GM21529 (cell line): ENCODE data around the gene GNAT1.

Experiments
- ATAC-seq: cut with Tn5 transposase; IDR thresholded peaks from one replicate; pipeline ENCODE4 v1.9.1; 2021; ENCODE audit not compliant: unreplicated experiment

GNAT1 gene

GRCh38 chr3:50162034-50162883 lies 29.2 kb upstream of the GNAT1 start:
- ATAC-seq, result no peak

DNA sequence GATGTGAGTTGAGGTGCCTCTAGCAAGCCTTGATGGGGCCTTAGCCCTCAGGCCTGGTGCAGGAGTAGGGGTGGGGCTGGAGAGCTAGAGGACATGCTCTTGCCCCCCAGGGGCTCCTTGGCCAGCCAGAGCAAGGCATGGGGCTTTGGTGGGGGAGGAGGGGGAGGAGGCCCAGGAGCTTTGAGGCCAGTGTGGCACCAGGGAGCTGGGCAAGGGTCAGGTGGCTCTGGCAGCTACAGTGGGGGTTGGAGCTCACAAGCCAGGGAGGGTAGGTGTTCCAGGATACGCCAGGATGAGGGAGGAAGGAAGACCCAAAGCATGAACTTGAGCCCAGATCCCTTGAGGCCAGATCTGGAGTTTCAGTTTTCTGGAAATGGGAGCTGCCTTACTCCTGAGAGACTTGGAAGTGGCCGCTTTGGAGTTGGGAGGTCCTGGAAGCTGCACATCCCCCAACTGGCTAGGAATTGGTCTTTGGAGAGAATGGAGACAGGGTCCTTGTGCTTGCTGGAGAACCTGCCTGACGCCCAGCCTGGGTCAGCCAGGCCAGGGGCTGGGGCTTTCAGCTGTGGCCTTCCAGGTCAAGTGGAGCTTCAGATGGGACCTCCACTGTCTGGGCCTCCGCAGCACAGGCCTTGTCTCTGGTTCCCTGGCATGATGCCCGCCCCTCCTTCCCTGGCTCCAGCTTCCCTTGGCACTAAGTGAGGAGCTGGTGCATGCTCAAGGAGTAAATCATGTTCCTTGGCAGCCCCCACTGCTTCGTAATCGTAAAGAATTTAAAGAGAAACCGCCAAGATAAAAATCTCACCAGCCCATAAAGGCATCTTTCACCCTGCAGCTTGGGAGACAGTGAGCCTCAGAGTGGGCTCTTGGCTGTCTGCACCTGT lies 27.6 kb upstream of the GNAT1 start:
- no peak for ATAC-seq

DNA sequence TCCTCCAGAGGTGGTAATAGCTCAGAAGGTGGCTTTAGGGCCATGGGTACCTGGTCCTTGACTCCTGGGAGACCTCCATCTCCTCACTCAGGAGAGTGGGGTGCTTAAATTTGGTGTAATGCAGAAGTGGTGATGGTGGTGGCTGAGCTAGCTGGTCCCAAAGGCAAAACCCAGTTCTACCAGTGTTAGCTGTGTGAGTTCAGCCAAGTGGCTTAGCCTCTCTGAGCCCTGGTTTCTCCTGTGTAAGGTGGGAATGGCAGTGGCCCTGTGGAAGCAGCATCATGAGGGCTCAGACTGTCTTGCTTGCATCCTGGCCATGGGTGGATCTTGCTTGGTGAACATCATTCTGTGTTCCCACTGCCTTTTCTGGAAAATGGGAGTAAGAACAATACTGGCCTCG lies 26.9 kb upstream of the GNAT1 start:
- no peak for ATAC-seq

DNA sequence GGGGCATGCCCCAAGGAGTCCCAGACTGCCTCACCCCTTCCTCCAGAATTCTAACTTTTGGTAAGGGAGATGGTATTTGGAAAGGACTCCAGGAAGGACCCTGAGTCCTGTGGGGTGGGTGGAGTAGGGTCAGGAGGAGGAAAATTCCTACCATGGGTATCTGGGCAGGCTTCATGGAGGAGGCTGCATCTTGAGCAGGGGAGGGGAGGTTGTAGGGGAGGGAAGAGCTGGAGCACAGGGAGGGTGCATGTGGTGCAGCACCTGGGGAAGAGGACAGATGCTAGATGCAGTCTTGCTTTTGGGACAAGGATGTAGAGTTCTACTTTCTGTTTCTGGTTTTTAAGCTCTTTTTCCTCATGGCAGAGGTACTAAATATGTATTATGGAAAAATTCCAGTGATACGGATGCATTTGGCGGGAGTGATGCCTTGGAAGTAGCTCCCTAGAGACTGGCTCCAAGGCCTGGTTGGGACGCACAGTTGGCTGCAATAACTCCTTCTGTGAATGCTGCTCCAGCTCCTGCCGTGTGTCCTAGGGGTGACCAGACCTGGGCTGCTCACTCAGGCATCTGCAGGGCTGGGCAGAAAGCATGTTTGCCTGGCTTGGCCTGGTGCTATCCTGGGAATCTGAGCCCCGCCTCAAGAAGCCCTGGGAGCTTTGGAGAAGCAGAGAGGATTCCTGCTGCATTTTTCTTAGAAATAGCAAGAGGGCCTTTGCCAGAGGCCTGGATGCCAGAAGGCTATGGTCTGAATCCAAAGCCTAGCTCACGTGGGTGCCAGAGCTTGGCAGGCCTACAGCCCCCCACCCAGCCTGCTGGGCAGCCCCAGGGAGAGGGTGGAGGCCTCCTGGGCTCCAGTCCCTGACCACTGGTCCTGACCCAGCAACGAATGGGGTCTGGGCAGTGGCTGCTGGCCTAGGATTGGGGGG lies 26.2 kb upstream of the GNAT1 start:
- no peak for ATAC-seq

DNA sequence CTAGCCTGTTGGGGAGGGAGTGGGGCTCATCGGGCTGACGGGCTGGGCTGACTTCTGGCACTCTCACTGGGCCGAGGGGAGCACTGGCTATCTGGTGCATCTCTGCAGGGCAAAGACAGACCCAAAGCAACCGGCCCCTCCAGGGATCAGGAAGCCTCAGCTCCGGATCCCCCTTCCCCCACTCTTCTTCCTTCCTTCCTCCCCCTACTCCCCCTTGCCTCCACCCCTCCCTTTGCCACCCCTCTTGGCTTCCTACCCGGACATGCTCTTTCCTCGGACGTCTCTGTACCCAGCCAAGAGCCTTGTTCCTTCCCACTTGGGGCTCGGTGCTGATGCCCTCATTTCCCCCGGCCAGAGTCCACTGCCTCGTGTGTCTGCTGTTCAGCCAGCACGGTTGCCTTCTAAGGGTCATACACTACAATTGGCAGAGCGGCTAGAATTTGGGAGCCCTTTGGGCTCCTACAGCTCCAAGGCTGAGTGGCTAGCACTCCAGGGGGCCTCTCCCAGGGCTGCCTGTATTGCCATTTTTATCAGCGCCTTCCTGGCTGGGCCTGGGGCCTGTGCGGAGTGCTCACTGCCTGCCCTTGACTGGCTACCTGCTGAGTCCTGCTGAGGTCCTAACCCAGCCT lies 25.4 kb upstream of the GNAT1 start:
- ATAC-seq, result no peak

GRCh38 chr3:50166620-50167019 lies 24.8 kb upstream of the GNAT1 start:
- ATAC-seq, result no peak

- ATAC-seq, result no peak
These were observed 24.2 kb upstream of the GNAT1 start for GRCh38 chr3:50167069-50167840.

DNA sequence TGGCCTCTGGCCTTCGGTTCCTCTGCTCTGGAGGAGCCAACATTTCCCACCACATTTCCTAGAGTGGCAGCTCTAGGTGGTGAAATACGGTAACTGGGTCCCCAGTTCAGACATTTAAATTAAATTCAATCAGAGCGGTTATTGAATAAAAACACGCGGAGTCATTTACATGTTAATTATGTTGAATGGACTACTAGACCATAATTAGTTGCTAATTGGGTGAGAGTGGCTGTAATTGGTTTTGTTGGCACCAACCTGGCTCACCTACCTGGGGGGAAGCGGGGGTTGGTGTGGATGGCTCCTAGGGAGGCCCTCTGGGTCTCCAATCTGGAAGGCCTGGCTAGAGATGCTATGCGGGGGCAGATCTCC lies 23.6 kb upstream of the GNAT1 start:
- ATAC-seq, result no peak

- no peak for ATAC-seq
These were observed 23.0 kb upstream of the GNAT1 start for GRCh38 chr3:50168388-50168787.

DNA sequence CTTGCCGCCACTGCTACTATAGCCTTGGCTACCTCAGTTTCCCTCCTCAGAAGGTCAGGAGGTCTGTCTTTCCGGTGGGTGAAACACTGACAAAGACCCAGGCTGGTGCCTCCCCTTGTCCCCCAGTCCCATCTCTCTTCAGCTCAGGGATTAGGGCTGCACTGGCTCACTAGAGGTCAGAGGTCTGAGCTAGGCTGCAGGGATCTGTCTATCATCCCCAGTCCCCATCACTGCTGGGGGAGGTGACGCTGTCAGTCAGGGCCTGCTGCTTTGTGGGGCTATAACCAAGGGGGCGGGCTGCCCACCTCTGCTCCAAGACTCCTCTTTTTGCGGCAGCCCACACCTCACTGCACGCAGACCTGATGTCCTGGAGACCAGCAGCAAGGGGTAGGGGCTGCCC lies 22.6 kb upstream of the GNAT1 start:
- no peak for ATAC-seq

DNA sequence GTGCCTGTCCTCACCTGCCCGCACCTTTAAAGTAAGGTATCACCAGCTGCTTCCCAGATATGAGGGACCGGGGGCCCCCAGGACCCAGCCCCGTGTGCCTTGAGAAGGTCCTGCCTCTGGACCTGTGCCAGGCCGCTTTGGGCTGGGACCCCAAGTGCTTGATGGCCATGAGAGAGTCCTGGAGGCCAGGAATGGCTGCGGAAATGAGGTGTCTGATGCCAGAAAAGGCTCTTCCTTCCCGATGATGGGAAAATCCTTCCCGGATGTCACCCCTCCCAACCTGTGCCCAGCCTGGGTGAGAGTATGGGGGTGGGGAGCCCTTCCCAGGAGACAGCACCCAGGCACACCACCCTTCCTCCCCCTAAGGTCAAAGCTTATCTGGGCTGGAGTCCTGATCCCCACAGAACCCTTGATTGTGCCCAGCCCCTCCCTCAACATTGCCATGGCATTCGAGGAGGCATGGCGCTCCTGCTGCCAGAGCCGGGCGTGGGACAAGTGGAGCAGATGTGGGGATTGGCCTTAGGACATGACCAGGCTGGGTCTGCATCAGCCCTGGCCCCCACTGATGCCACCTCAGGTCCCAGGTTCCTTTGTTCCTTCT lies 22.1 kb upstream of the GNAT1 start:
- ATAC-seq, result no peak

DNA sequence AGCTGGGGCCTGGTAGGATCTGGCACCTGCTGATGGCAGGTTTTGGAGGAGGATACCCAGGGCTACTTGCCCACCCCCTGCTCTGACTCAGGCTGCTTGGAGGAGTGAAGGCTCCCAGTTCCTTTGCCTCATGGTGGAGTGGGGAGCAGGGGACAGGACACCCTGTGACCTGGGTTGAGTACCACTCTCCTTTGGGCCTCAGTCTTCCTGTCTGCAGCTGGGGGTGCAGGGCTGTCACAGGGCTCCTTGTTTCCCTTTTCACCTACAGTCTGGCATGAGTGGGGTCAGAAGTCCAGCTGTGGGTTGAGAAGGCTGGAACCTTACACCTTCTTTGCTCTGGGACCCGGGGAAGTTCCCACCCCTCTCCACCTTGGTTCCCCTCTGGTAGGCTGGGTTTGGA lies 21.6 kb upstream of the GNAT1 start:
- ATAC-seq, result no peak

GRCh38 chr3:50170689-50171088 lies 20.7 kb upstream of the GNAT1 start:
- no peak for ATAC-seq

GRCh38 chr3:50171540-50172301 lies 19.7 kb upstream of the GNAT1 start:
- ATAC-seq, result no peak

GRCh38 chr3:50172626-50173220 lies 18.7 kb upstream of the GNAT1 start:
- ATAC-seq, result no peak

GRCh38 chr3:50173685-50174516 lies 17.5 kb upstream of the GNAT1 start:
- ATAC-seq, result no peak

DNA sequence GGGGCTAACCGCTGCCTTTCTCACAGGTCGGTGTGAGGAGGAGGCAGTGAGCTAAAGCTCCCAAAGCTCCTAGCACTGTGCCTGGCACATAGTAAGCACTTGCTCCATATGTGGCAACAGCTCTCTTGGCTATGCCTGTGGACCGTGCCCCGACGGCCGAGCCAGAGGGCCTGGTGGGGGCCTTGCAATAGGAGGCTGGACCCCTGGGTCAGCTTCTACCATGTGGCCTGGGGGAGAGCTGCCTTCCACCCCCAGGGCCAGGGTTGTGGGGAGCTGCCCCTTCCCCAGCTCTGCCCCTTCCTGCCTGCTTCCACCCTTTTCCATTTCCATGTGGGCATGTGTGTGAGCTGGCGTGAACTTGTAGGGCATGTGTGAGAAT lies 16.9 kb upstream of the GNAT1 start:
- no peak for ATAC-seq
